ENCODE measurements around the gene ZNF324B.
"Not testable (repeated sequence)": the region's sequence is repeated elsewhere in the genome, so short reads cannot be mapped to it uniquely, and the experiment has no call there.

ZNF324B gene

DNA sequence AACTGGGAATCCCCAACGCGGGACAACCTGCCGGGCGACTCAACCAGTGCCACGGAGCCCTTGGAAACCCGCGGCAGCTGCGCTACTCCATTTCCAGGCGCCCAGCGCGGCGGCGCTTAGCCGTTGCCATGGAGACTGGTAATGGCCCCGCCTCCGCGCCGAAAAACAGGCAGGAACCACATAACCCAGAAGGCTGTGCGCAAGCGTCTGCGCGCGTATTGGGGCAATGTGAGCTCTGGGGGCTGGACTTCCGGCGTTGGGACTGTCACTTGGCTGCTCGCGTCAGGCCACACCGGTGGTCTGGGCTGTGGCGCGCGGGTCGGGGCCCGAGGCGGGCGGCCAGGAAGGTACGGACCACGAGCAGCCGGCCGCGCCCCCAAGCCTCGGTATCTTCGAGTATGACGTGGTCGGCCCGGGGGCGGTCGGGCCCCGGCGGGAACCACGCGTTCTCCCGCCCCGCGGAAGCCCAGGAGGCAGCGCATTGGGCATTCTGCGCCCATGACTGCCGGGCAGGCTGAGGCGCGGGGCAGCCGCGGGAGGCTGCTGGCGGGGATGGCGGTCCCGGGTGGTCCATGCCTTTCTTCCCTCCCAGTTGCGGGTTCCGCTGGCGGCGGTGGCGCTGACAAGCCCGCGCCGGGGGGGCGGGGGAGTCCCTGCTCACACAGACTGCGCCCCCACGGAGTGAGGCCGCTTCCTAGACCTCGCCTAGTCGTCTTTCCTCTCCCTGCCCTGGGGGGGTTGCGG, at the start of gene ZNF324B:
TSS of gene ZNF324B (plus strand) at position 265 of the 744 bp plus-strand sequence. CDS start 2,080 bp downstream, outside the sequence.
- DNase-seq (ENCODE audit: low read depth in 2 of 2): peak; percentile 91 to 94

DNA sequence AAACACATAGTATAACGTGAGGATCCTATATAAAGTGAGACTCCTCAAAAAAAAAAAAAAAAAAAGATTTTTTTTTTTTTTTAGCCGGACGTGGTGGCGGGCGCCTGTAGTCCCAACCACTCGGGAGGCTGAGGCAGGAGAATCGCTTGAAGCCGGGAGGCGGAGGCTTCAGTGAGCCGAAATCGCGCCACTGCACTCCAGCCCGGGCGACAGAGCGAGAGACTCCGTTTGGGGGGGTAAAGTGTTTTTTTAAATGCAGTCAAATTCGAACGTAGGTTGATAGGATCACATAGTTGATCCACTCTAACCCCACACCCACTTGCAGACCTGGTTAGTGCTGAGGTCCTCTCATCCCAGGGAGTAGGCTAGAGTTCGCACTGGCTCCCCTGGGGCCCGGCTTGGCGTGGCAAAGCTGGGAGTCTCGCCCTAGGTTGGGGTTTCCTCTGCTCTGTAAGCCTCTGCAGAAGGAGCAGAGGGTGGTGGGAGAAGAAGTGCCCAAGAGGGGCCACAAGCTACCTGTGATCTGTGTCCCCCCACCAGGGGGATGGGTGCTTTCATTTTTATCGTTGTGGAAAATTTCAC, 49.5 kb upstream of the ZNF324B start:
- DNase-seq (ENCODE audit: low read depth in 2 of 2): no peak

DNA sequence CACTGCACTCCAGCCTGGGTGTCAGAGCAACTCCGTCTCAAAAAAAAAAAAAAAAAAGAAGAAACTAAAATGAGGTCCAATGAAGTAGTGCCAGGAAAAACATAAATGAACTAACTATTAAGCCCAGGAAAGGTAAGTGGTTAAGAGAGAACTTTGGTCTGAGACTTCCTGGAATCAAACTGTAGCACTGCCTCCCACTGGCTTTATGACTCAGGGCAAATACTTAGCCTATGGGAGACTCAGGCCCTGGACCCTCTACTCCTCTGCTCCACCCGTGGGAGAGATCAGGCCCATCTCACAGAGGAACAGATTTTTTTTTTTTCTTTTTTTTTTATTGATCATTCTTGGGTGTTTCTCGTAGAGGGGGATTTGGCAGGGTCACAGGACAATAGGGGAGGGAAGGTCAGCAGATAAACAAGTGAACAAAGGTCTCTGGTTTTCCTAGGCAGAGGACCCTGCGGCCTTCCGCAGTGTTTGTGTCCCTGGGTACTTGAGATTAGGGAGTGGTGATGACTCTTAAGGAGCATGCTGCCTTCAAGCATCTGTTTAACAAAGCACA, 47.4 kb upstream of the ZNF324B start:
- not testable (repeated sequence) for DNase-seq (ENCODE audit: low read depth in 2 of 2)

DNA sequence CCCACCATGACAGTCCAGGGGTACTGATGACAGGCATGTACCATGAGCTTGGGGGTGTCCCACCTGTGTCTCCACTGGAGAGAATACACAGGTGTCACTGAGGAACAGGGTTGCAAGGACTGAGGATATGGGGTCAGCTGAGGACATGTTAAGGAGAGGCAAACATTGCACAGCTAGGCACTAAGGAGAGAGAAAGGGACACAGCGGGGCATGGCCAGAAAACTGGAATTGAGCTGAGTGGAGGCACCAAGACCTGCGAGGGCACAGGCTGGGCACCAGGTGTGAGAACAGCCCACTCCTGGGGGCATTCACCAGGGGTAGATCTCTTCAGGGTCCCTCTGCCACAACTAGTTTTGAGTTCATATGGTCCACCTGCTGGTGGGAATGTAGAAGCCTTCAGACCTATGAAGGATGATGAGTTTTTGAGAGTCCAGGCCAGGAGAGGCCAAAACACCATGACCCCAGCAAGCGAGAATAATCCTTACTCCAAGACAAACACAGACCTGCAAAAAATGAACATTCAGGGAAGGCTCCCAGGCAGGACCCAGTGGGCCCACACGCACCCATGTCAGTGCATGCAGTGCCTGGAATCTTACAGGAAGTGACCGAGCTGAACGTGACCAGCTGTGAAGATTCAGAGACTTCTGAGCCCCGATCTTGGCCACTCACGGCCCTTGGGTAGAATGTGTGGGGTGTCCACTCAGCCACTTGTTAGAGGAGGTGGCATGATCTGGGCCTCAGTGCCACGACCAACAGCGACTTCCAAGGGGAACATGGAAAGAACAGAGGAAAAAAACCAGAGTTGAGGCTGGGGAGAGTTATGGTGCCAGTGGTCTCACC, 44.4 kb upstream of the ZNF324B start:
- DNase-seq (ENCODE audit: low read depth in 2 of 2): no peak

DNA sequence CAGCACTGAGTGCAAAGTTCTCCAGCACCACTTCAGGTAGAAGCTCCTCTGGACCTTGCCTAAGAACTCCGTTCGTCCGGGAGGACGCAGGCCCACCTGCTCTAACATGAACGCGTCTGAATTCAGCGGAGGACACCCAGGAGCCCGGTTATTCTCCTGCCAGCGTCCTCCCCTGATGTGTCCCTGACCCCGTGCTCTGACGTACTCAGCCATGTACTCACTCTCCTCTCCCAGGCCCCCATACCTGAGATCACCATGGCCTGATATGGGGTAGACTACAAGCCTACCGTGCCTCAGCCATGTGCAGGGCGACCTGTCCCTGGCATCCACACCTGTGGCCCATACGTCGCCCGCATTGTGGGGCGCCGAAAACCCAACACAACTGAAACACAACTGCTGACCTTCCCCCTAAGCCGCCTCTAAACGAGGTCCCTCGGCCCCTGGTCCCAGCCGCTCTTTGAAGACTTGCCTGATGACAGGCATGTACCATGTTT, 43.7 kb upstream of the ZNF324B start:
- no peak for DNase-seq (ENCODE audit: low read depth in 2 of 2)

DNA sequence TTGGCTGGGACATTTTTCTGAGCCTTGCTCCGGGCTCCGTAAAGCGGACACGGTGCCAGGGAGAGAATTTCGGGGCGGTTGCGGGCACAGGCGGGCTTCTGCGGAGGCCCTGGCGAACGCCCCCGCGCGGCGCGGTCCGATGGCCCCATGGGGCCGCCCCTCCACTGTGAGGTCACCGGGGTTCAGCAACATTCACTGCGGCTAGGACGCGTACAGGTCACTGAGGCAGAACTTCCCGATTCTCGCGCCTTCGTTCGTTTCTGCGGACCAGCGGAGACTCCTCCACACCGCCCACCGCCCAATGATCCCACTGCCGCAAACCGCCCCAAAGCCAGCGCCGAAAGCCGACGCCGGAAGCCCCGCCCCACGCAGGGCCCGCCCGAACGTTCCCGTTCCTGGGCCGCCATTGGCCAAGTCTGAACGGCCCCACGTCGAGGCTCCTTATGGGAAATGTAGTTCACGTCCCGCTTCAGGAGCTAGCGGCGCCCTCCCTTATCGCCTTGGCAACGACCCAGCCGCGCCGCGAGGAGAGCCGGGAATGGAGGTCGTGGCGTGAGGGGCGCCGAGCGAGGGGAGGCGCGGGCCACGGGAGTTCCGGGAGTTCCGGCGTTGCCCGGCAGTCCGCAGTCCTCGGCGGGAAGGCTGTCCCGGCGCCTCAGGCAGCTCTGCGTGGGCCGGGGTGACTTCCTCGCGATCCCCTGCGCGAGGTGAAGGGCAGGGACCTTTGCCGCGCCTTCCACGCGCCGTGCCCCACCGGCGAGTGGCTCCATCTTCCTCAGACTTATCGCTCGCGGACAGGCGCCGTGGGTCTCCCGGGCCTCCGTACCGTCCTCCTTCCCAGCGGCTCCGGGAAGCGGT, 43.0 kb upstream of the ZNF324B start, which contains the start of gene ZNF584:
TSS of gene ZNF584 (plus strand) at position 498 of the 858 bp plus-strand sequence. CDS start 499 bp downstream, outside the sequence.
- DNase-seq (ENCODE audit: low read depth in 2 of 2): peak; percentile 92 to 93

DNA sequence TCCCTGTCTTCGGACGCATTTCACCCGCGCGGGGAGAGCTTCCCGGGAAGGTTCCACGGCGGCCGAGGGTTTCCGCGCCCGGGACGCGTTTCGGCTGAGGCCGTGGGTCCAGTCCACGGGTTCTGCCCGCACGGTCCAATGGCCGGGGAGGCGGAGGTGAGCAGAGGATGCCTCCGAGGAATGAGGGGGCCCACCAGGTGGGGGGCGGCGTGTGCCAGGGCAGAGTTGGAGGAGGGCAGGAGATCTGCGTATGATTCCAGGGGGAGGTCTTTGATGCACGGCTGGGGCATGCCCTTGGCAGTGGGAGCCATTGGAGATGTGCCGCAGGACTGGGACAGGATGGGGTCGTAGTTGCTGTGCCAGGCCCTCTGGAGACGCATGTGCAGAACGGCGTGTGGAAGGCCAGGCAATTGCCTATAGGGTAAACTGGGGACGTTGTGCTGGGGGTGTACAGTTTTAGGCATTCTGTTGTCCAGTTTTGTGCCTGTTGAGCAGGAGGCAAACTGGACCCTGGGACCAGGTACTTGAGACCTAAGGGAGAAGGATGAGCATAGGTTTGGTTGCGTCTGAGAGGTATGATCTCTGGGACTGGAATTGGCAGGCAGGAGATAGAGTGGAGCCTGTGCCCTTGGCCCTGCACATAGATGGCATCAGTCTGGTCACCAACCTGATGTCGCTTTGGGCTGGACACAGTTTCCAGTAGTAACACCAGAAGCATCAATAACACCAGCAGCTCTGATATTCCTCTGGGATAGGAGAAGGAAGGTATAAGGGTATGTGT, 42.2 kb upstream of the ZNF324B start:
- no peak for DNase-seq (ENCODE audit: low read depth in 2 of 2)

DNA sequence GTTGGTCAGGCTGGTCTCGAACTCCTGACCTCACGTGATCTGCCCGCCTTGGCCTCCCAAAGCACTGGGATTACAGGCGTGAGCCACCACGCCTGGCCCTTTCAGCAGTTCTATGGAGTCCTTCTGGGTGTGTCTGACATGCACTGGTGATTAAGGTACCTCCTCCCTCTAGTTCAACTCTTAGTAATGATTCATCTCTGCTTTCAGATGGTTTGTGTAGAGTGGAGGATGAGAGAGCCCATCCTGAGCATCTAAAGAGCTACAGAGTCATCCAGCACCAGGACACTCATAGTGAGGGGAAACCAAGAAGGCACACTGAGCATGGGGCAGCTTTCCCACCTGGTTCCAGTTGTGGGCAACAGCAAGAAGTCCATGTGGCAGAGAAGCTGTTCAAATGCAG, 34.8 kb upstream of the ZNF324B start:
- no peak for DNase-seq (ENCODE audit: low read depth in 2 of 2)

DNA sequence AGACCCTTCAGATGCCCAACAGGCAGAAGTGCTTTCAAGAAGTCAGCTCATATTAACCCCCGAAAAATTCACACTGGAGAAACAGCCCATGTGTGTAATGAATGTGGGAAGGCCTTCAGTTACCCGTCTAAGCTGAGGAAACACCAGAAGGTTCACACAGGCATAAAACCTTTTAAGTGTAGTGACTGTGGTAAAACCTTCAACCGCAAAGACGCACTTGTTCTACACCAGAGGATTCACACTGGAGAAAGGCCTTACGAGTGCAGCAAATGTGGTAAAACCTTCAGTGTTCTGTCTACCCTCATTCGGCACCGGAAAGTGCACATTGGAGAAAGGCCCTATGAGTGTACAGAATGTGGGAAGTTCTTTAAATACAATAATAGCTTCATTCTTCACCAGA, 34.4 kb upstream of the ZNF324B start:
- DNase-seq (ENCODE audit: low read depth in 2 of 2): no peak

DNA sequence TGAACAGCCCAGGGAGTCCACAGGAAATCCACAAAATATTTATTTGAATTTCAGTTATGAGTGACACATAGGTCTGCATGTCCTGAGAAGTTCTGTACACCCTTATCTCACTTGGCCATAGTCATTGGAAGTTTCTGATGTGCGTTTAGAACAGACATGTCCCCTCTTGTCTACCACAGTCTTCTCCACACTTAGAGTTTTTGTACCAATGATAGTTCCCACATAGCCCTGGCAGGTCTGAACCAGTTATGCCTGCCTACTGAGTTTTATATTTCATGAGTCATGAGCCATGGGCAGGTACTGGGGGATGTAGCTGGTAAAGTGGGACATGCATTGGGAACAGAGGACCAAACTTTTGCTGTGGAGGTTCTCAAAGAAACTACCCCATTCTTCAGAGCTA, 22.8 kb upstream of the ZNF324B start:
- no peak for DNase-seq (ENCODE audit: low read depth in 2 of 2)

DNA sequence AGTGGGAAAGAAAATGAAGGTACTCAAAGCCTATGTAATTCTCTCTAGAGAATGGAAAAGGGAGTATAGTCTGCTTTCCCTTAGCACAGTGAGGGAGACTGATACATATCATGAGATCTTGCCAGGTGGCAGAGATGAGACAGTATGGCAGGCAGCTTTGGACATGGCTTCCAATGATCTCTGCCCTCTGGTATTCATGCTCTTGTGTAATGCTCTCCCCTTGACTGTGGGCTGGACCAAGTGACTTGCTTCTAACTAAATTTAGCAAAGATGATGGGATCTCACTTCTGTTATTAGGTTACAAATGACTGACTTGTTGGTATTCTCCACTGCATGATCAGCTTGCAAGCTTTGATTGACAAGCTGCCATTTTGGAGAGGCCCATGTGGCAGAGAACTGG, 21.7 kb upstream of the ZNF324B start:
- DNase-seq (ENCODE audit: low read depth in 2 of 2): no peak

DNA sequence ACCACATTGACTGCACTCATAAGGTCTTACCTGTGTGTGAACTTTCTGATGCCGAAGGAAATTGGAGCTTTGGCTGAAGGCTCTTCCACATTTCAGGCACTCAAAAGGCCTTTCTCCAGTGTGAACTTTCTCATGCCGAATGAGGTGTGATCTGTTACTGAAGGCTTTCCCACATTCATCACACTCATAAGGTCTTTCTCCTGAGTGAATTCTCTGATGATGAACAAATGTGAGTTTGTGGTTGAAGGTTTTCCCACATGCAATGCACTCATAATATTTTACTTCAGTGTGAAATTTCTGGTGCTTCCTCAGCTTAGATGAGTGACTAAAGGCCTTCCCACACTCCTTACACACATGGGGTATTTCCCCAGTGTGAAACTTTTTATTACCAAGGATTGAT, 17.2 kb upstream of the ZNF324B start:
- no peak for DNase-seq (ENCODE audit: low read depth in 2 of 2)

DNA sequence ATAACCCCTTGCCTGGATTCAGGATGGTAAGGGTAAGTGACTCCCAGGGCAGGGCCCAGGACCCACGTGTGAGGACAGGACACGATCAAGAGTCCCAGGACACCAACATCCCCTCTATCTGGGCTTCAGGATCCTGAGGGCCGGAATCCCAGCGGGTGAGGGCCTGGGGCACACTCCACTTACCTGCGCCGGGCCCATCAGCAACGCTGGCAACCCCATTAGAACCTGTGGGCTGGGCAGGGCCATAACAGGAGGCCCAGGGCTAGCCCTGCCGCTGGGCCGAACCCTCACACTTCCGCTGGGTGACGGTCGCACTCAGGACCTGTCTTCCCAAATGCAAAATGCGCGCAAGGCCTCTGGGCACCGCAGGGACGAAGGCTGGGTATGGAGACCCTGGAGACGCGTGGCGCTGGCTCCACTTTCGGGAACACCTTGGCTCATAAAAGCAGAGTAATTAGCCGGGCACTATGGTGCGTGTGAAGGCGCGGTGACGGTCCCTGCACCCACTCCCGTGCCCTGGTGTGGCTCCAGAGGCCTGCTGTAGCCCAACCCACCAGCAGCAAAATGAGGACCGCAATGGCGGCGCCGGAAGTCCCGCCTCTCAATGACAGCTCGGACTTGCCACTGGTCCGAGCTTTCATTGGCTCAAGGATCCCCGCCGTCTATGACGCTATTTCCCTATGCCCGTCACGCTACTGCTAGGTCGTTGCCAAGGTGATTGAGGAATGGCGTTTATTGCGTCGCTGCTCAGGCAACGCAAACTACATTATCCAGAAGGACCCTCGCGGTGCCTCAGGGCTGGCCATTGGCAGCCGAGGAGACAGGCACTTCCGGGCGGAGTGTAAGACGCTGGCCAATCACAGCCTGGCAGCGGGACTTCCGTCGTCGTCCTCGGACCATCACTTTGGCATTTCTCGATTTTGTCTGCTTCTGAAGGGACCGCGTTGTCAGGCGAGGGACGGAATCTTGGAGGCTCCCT, 11.6 kb upstream of the ZNF324B start, which contains the start of gene ZNF132:
TSS of gene ZNF132 (minus strand) at position 578 of the 979 bp plus-strand sequence. CDS start at position 246, 332 bp downstream.
- DNase-seq (ENCODE audit: low read depth in 2 of 2): peak; percentile 82 to 85

DNA sequence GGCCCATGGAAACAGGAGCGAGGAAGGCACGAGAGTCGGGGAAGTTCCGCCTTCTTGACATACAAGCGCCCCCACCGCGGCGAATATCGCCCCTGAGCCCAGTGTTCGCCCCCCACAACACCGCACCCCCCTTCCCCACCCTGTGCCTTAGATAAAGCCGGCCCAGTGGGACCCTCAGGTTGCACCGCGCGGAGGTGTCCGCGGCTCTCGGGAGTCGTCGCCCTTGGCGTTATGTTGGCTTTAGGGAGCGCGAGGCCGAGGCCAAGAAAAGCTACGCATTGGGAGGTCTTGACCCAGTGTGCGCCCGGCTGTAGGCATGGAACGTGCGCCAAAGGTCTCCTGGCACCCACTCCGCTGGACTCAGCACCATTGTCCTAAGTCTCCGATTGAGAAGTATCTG, 10.9 kb upstream of the ZNF324B start:
- no peak for DNase-seq (ENCODE audit: low read depth in 2 of 2)

DNA sequence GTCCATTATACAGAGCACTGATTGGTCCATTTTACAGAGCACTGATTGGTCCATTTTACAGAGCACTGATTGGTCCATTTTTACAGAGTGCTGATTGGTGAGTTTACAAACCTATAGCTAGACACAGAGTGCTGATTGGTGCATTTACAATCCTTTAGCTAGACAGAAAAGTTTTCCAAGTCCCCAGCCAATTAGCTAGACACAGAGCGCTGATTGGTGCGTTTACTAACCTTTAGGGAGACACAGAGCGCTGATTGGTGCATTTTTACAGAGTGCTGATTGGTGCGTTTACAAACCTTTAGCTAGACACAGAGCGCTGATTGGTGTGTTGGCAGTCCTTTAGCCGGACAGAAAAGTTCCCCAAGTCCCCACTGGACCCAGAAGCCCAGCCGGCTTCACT, 8.4 kb upstream of the ZNF324B start:
- not testable (repeated sequence) for DNase-seq (ENCODE audit: low read depth in 2 of 2)

DNA sequence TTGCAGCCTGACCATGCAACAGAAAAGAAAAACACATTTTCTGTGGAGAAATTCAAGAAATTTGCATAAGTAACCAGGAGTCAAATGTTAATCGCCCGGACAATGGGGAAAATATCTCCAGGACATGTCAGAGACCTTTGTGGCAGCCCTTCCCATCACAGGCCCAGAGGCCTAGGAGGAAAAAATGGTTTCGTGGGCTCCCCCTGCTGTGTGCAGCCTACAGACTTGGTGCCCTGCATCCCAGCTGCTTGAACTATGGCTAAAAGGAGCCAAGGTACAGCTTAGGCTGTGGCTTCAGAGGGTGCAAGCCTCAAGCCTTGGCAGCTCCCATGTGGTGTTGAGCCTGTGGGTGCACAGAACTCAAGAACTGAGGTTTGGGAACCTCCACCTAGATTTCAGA, 2.6 kb upstream of the ZNF324B start:
- not testable (repeated sequence) for DNase-seq (ENCODE audit: low read depth in 2 of 2)

DNA sequence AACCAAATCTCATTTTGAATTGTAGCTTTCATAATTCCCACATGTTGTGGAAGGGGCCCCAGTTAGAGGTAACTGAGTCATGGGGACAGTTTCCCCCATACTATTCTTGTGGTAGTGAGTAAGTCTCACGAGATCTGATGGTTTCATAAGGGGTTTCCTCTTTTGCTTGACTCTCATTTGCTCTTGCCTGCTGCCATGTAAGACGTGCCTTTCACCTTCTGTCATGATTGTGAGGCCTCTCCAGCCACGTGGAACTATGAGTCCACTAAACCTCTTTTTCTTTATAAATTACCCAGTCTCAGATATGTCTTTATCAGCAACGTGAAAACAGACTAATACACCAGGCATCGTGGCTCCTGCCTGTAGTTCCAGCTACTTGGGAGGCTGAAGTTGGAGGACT, 1.4 kb upstream of the ZNF324B start:
- DNase-seq (ENCODE audit: low read depth in 2 of 2): not testable (repeated sequence)

DNA sequence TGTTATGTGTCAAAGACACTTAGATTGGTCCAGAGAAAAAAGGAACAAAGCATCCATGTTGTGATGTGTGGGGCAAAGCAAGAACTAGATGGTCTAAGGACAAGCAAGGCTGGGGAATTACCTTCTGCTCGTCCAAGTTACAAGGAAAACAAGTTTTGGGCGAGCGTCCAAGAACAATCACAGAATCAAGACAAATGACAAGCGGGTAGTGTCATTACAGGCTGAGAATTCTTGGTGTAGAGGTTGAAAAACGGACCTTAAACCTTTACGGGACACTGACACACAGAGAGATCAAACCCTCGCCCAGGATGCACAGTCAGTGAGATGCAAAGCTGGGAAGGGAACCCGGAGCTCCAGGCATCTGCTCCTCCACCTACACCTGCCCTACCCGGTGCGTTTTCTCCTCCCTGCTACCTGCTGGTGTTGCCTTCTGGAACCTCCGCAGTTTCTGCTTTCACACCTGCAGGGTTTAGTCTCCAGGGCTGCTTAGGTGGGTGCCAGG, 515 bp upstream of the ZNF324B start:
- DNase-seq (ENCODE audit: low read depth in 2 of 2): no peak

DNA sequence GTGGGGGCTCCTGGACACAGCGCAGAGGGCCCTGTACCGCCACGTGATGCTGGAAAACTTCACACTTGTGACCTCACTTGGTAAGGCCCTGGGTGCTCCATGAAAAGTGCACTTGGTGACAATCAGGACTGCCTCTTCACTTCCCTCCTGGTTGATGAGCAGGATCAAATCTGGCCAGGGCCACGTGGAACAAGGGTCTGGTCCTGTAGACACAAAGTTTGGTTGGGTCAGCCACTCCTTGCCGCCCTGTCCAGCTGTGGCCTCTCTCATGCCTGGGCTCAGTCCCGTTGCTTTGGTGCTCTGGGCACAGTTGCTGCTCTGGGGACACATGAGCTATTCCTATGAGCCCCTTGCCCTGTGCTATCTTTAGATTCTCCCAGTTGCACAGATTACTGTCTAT, 2.3 kb downstream of the ZNF324B start:
- DNase-seq (ENCODE audit: low read depth in 2 of 2): no peak
